Subcutaneous abdominal adipose tissue (tissue), 5 donors: Measurements from ENCODE around the gene GTF3A.

Experiments
- H3K27ac ChIP-seq: one replicate; pipeline ENCODE4 v1.7.0; 2013; ENCODE audit warnings: low read depth, mild to moderate bottlenecking, inconsistent platforms, low read length, moderate library complexity
- H3K27me3 ChIP-seq, 5 donors: one replicate each; pipeline ENCODE4 v1.7.0; 2013; ENCODE audit warnings: low read length in 5 of 5, inconsistent platforms in 1 of 5; ENCODE audit not compliant: control insufficient read depth in 5 of 5, insufficient read depth in 4 of 5
- H3K36me3 ChIP-seq, 5 donors: one replicate each; pipeline ENCODE4 v1.7.0; 2013; ENCODE audit warnings: low read length in 5 of 5; ENCODE audit not compliant: control insufficient read depth in 5 of 5, insufficient read depth in 5 of 5
- H3K4me1 ChIP-seq, 5 donors: one replicate each; pipeline ENCODE4 v1.7.0; 2013; ENCODE audit warnings: low read length in 5 of 5, mild to moderate bottlenecking in 3 of 5, moderate library complexity in 1 of 5; ENCODE audit not compliant: control insufficient read depth in 5 of 5, insufficient read depth in 5 of 5
- H3K4me3 ChIP-seq, 5 donors: one replicate each; pipeline ENCODE4 v1.7.0; 2013; ENCODE audit warnings: low read length in 5 of 5, low read depth in 1 of 5
- H3K9ac ChIP-seq, 5 donors: one replicate each; pipeline ENCODE4 v1.7.0; 2013; ENCODE audit warnings: low read length in 5 of 5, mild to moderate bottlenecking in 4 of 5, moderate library complexity in 3 of 5
- H3K9me3 ChIP-seq, 5 donors: one replicate each; pipeline ENCODE4 v1.7.0; 2013; ENCODE audit warnings: low read length in 5 of 5; ENCODE audit not compliant: control insufficient read depth in 5 of 5
- donor health status: healthy.
- donor health status: healthy.
- donor health status: healthy.
- donor health status: healthy.
- donor health status: healthy.

Gene GTF3A

DNA sequence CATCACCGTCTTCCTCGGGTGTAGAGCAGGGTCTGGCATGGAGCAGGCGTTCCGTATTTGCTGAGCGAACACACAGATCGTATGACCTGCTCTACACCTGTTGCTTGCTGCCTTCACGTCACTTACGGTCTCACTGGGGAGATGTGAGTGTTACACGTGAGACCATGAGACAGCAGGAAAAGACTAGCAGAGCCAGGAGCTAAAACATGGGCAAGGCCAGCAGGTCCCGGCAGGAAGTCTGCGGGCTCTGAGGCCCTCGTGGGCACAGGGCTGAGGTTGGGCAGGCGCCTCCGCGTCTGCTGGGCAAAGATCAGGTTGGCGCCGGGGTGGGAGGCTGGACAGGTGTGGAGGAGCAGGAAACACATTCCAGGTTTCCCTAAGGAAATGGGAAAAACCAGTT lies 19.7 kb upstream of the GTF3A start:
- H3K9ac ChIP-seq, result no peak overlapping the region

DNA sequence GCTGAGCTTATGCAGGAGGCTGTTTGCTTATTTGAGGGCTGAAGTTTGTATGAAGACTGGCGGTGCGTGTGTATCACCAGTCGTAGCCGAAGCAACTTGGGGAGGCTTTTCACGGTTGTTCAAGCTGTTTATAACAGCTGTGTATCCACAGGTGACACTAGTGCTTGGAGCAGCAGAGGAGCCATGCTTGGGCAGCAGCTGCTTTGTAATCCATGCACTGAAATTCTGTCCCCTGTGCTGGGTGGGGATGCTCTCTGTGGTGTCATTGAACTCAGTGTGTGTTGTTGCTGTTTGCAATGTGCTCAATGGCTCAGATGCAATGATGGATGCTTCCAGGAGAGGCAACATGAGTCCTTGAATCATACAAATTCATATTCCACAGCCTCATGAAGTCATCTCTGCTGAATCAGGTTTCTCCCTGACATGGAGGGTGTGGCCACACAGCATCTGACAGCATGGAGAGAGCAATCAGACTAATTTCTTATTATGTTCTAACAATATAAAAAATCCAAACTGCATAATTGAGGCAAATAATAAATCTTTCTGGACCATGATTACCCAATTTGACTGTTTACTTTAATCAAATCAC lies 18.8 kb upstream of the GTF3A start:
- peaks cover 0 to 3% (median 0%) of the 10 kb centered on the region in 5 donors for H3K27me3 ChIP-seq
- H3K27ac ChIP-seq, result no peak overlapping the region
- peaks cover 0 to 2% (median 0%) of the 10 kb centered on the region in 5 donors for H3K9me3 ChIP-seq
- no peak overlapping the region for H3K9ac ChIP-seq
- no peak overlapping the region for H3K4me3 ChIP-seq
- peaks cover 5 to 31% (median 25%) of the 10 kb centered on the region in 5 donors for H3K4me1 ChIP-seq
- H3K36me3 ChIP-seq, result no peaks in the 10 kb centered on the region

More for the DNA sequence above, 19.7 kb upstream of the GTF3A start:
- H3K27ac ChIP-seq, result no peak overlapping the region
- H3K4me3 ChIP-seq, result no peak overlapping the region
- H3K4me1 ChIP-seq, result peaks cover 5 to 31% (median 25%) of the 10 kb centered on the region in 5 donors
- peaks cover 0 to 3% (median 0%) of the 10 kb centered on the region in 5 donors for H3K27me3 ChIP-seq
- H3K9me3 ChIP-seq, result peaks cover 0 to 2% (median 0%) of the 10 kb centered on the region in 5 donors
- H3K36me3 ChIP-seq, result no peaks in the 10 kb centered on the region

DNA sequence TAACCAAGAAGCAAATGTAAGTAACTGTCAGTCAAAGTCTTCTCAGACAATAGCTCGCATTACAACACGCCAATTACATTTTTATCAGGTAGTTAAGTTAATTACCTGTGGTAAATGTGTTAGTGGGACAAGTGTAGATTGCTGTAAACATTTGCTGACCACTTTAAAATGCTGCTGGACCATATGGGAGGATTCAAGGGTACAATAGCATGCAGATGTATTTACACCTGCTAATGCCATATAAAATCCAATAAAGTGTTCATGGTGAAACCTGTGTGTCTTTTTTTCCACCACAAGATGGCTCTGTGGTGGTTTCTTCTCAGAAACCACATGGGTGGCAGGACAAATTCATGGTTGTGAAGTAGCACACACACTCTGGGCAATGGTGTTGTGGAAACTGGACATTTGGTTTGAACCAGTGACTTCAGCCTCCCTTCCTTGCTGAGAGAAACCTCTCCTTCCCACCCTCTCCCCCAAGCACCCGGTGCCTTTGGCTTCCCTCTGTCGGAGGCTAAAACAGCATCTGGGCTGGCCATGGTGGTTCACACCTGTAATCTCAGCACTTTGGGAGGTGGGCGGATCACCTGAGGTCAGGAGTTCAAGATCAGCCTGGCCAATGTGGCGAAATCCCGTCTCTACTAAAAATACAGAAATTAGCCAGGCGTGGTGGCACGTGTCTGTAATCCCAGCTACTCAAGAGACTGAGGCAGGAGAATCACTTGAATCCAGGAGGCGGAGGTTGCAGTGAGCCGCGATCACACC lies 18.1 kb upstream of the GTF3A start:
- Histone ChIP-seq H3K9ac (no peak overlapping the region), H3K36me3 (no peaks in the 10 kb centered on the region), H3K4me1 (peaks cover 5 to 28% (median 20%) of the 10 kb centered on the region in 5 donors), H3K9me3 (peaks cover 0 to 2% (median 0%) of the 10 kb centered on the region in 5 donors), H3K27me3 (peaks cover 0 to 3% (median 0%) of the 10 kb centered on the region in 5 donors), H3K27ac (no peak overlapping the region), H3K4me3 (no peak overlapping the region)

- Histone ChIP-seq H3K27ac (no peak overlapping the region), H3K4me3 (no peak overlapping the region), H3K9ac (no peak overlapping the region), H3K4me1 (peaks cover 2 to 16% (median 10%) of the 10 kb centered on the region in 5 donors), H3K9me3 (peaks cover 0 to 2% (median 0%) of the 10 kb centered on the region in 5 donors), H3K36me3 (no peaks in the 10 kb centered on the region), H3K27me3 (peaks cover 0 to 3% (median 0%) of the 10 kb centered on the region in 5 donors)
Measured at GRCh38 chr13:27408074-27408473, 16.3 kb upstream of the GTF3A start.

DNA sequence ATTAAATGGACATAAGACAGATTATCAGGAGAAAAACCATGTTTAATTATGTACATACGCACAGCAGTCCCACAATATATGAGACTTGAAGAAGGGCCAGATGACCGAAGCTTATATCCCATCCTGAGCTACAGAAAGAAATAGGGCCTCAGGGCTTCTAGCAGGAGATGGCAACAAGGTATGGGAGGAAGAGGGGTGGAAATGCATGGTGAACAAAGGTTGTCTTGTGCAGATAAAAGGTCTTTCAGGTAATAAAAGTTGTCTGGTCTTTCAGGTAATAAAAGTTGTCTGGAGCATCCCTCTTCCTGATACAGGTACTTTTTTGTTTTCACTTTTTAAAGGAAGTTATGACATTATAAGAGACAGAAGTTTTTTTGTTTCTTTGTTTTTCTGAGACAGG lies 15.4 kb upstream of the GTF3A start:
- peaks cover 0 to 2% (median 0%) of the 10 kb centered on the region in 5 donors for H3K9me3 ChIP-seq
- no peaks in the 10 kb centered on the region for H3K36me3 ChIP-seq
- H3K4me1 ChIP-seq, result peaks cover 0 to 6% (median under 1%) of the 10 kb centered on the region in 5 donors
- H3K9ac ChIP-seq, result no peak overlapping the region
- peaks cover 0 to 3% (median 0%) of the 10 kb centered on the region in 5 donors for H3K27me3 ChIP-seq
- no peak overlapping the region for H3K4me3 ChIP-seq
- H3K27ac ChIP-seq, result no peak overlapping the region

GRCh38 chr13:27411341-27411740 lies 13.1 kb upstream of the GTF3A start:
- H3K27ac ChIP-seq, result no peak overlapping the region
- H3K9ac ChIP-seq, result no peak overlapping the region
- H3K4me3 ChIP-seq, result no peak overlapping the region
- H3K4me1 ChIP-seq, result peaks cover 0 to 17% (median 8%) of the 10 kb centered on the region in 5 donors
- H3K36me3 ChIP-seq, result no peaks in the 10 kb centered on the region
- peaks cover 0 to 2% (median 0%) of the 10 kb centered on the region in 5 donors for H3K9me3 ChIP-seq
- H3K27me3 ChIP-seq, result peaks cover 0 to 3% (median 0%) of the 10 kb centered on the region in 5 donors

DNA sequence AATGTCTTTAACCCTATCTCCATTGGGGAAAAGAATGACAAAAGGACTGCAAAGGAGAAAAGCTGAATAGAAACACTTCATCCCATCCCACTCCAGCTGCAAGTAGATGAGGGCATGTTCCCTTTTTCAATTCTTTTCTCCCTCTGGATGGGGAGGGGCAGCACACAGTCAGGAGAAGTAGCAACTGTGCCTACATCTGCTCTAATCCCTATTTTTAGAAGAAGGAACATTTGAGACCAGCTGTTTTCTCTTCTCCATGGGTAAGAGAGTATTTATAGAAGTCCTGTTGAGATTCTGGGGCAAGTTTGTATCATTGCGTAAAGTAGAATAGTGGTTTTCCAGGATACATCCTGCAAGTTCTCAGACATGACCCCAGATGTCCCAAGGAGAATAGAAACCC lies 9.3 kb upstream of the GTF3A start:
- no peaks in the 10 kb centered on the region for H3K9me3 ChIP-seq
- H3K4me1 ChIP-seq, result peaks cover 0 to 17% (median 8%) of the 10 kb centered on the region in 5 donors
- no peak overlapping the region for H3K27ac ChIP-seq
- H3K36me3 ChIP-seq, result no peaks in the 10 kb centered on the region
- H3K27me3 ChIP-seq, result no peaks in the 10 kb centered on the region
- H3K4me3 ChIP-seq, result no peak overlapping the region
- H3K9ac ChIP-seq, result no peak overlapping the region

GRCh38 chr13:27419328-27419727 lies 5.1 kb upstream of the GTF3A start:
- Histone ChIP-seq H3K9me3 (no peaks in the 10 kb centered on the region), H3K27ac (no peak overlapping the region), H3K9ac (no peak overlapping the region), H3K27me3 (no peaks in the 10 kb centered on the region), H3K4me3 (no peak overlapping the region), H3K36me3 (no peaks in the 10 kb centered on the region), H3K4me1 (peaks cover 0 to 24% (median 14%) of the 10 kb centered on the region in 5 donors)

GRCh38 chr13:27421101-27421871 lies 3.1 kb upstream of the GTF3A start:
- peaks cover 13 to 25% (median 24%) of the 10 kb centered on the region in 5 donors for H3K4me1 ChIP-seq
- no peaks in the 10 kb centered on the region for H3K9me3 ChIP-seq
- H3K27me3 ChIP-seq, result no peaks in the 10 kb centered on the region
- H3K9ac ChIP-seq, result no peak overlapping the region
- no peak overlapping the region for H3K4me3 ChIP-seq
- no peaks in the 10 kb centered on the region for H3K36me3 ChIP-seq
- H3K27ac ChIP-seq, result no peak overlapping the region
